SK-N-SH treated with all-trans-retinoic acid at 6 μM for 48 hours (cell line): ENCODE measurements around the gene RCOR2.

Experiments
- CREB5 ChIP-seq: fragments of 250-450 bp; sonication (Bioruptor Pico); IDR thresholded peaks from 2 replicates; pipeline ENCODE4 v1.5.1; 2020; ENCODE audit warnings: low read depth, mild to moderate bottlenecking, moderate library complexity
- ESRRG ChIP-seq: fragments of 250-450 bp; sonication (Bioruptor Pico); IDR thresholded peaks from 2 replicates; pipeline ENCODE4 v1.6.1; 2021; ENCODE audit warnings: mild to moderate bottlenecking
- ISL1 ChIP-seq: fragments of 250-450 bp; sonication (Bioruptor Pico); IDR thresholded peaks from 2 replicates; pipeline ENCODE4 v2.1.2; 2022; ENCODE audit warnings: mild to moderate bottlenecking, moderate library complexity
- PATZ1 ChIP-seq: fragments of 250-450 bp; sonication (Bioruptor Pico); IDR thresholded peaks from 2 replicates; pipeline ENCODE4 v1.8.0; 2020; ENCODE audit warnings: mild to moderate bottlenecking, moderate library complexity, borderline replicate concordance
- PPARA ChIP-seq: fragments of 250-450 bp; sonication (Bioruptor Pico); IDR thresholded peaks from 2 replicates; pipeline ENCODE4 v1.5.0; 2020; ENCODE audit warnings: mild to moderate bottlenecking, borderline replicate concordance
- ZNF70 ChIP-seq: fragments of 450-650 bp; formaldehyde crosslinking; IDR thresholded peaks from 2 replicates; pipeline ENCODE4 v1.5.0; 2020; ENCODE audit warnings: mild to moderate bottlenecking, moderate library complexity
- ZNF8 ChIP-seq: fragments of 450-650 bp; formaldehyde crosslinking; IDR thresholded peaks from 2 replicates; pipeline ENCODE4 v1.5.0; 2020; ENCODE audit warnings: mild to moderate bottlenecking, moderate library complexity

- TF ChIP-seq ISL1 (CRISPR knock-in tag), result no peak
- TF ChIP-seq PATZ1 (CRISPR knock-in tag), result no peak
- no peak for TF ChIP-seq ZNF8
- TF ChIP-seq PPARA (CRISPR knock-in tag), result no peak
- TF ChIP-seq CREB5 (CRISPR knock-in tag), result no peak
- no peak for TF ChIP-seq ZNF70 (CRISPR knock-in tag)
- no peak for TF ChIP-seq ESRRG
Observed at GRCh38 chr11:63888170-63889086, 28.5 kb downstream of the RCOR2 start.
